Small intestine (tissue), 7 donors: ENCODE data around the gene ELOVL2. TPM values are rescaled to one million over a fixed set of nuclear protein-coding genes. Genes with fewer than 3 reads are reported as not detected.

Source experiments
- DNase-seq, 2 donors: peaks; one replicate each; pipeline versions ENCODE4 v3.0.0 to v3.0.0-alpha.2; 2013
- FAIRE-seq: peaks from 2 replicates; lab custom pipeline; 2012; peaks lifted over from hg19 to GRCh38; lab: Jason Lieb, UNC
- H3K27ac ChIP-seq, 3 donors: one replicate each; pipeline ENCODE4 v1.5.1; 2013; ENCODE audit warnings: low read length in 2 of 3, mild to moderate bottlenecking in 2 of 3, control low read depth in 1 of 3, inconsistent platforms in 1 of 3, low read depth in 1 of 3, moderate library complexity in 1 of 3
- H3K27me3 ChIP-seq, 3 donors: one replicate each; pipeline ENCODE4 v1.6.1; 2013; ENCODE audit warnings: low read length in 3 of 3, inconsistent platforms in 1 of 3; ENCODE audit not compliant: control insufficient read depth in 3 of 3, insufficient read depth in 3 of 3
- H3K36me3 ChIP-seq, 3 donors: one replicate each; pipeline ENCODE4 v1.6.1; 2013; ENCODE audit warnings: low read length in 3 of 3, inconsistent platforms in 1 of 3, low read depth in 1 of 3, mild to moderate bottlenecking in 1 of 3, moderate library complexity in 1 of 3; ENCODE audit not compliant: control insufficient read depth in 3 of 3, insufficient read depth in 2 of 3
- H3K4me1 ChIP-seq, 3 donors: one replicate each; pipeline ENCODE4 v1.6.1; 2013; ENCODE audit warnings: low read length in 2 of 3, inconsistent platforms in 1 of 3, low read depth in 1 of 3, mild to moderate bottlenecking in 1 of 3, moderate library complexity in 1 of 3; ENCODE audit not compliant: control insufficient read depth in 3 of 3, insufficient read depth in 2 of 3
- H3K4me3 ChIP-seq, 3 donors: one replicate each; pipeline ENCODE4 v1.5.1; 2013; ENCODE audit warnings: low read length in 3 of 3, control low read depth in 1 of 3, inconsistent platforms in 1 of 3, low read depth in 1 of 3, mild to moderate bottlenecking in 1 of 3, moderate library complexity in 1 of 3
- H3K9me3 ChIP-seq, 2 donors: one replicate each; pipeline ENCODE4 v1.6.1; 2013; ENCODE audit warnings: low read depth in 1 of 2, low read length in 1 of 2; ENCODE audit not compliant: control insufficient read depth in 2 of 2, insufficient read depth in 1 of 2
- WGBS, 3 donors: extraction: QIAGEN DNeasy Blood & Tissue Kit; methylation state at CpG; one replicate each; pipeline ENCODE4 v1.1.7; 2013; 5-methylcytosine and 5-hydroxymethylcytosine counted together
- polyA plus RNA-seq, 4 donors: library from polyadenylated mRNA; stranded (reverse) in 3 of 4; unstranded in 1 of 4; fragments of 200-250 nt in 3 of 4; fragments of 120-200 nt in 1 of 4; gene quantifications; one replicate each; pipeline versions ENCODE4 v1.2.1 to v1.2.3, GENCODE V29; 2013
- donor health status: healthy with polysubstance abuse.
- donor health status: control.
- donor health status: control.
- donor health status: Bipolar disorder and iron deficiency.
- donor health status: healthy.

Gene ELOVL2
- polyA plus RNA-seq, 4 donors = 0.48 to 4.8 TPM; not detected in 2

GRCh38 chr6:11025921-11026635 lies 18.0 kb downstream of the ELOVL2 start:
- Histone ChIP-seq H3K27ac (no peak overlapping the region), H3K4me3 (no peak overlapping the region), H3K4me1 (no peaks in the 10 kb centered on the region), H3K36me3 (no peaks in the 10 kb centered on the region), H3K9me3 (no peaks in the 10 kb centered on the region), H3K27me3 (peaks cover 0 to 6% (median 0%) of the 10 kb centered on the region in 3 donors)
- FAIRE-seq (no peak), DNase-seq (no peak)
- 44 to 46% (median 45%) methylated on average over 10 of the region's 10 CpGs for WGBS, 3 donors

DNA sequence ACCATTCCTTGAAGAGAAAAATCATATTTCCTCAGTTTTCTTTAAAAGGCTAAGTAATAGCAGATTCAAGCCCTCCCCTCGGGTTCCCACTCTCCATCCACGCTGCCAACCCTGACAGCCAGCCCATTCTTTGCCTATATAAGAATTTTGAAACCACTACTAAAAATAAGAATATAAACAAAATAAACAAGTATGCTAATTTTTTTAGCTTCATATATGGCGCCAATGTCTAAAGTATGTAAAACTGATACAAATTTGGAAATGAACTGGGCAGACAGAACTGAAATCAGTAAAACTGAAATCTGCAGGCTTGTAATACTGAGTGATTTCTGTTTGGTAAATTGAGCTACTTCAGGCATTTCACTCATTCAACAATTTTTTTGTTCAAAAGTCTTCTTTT lies 19.0 kb downstream of the ELOVL2 start:
- FAIRE-seq = no peak
- peaks cover 0 to 6% (median 0%) of the 10 kb centered on the region in 3 donors for H3K27me3 ChIP-seq
- 90 to 96% (median 94%) methylated on average over 3 of the region's 3 CpGs for WGBS, 3 donors
- no peaks in the 10 kb centered on the region for H3K9me3 ChIP-seq
- H3K4me1 ChIP-seq = no peaks in the 10 kb centered on the region
- H3K36me3 ChIP-seq = no peaks in the 10 kb centered on the region
- DNase-seq = no peak
- no peak overlapping the region for H3K27ac ChIP-seq
- H3K4me3 ChIP-seq = no peak overlapping the region

DNA sequence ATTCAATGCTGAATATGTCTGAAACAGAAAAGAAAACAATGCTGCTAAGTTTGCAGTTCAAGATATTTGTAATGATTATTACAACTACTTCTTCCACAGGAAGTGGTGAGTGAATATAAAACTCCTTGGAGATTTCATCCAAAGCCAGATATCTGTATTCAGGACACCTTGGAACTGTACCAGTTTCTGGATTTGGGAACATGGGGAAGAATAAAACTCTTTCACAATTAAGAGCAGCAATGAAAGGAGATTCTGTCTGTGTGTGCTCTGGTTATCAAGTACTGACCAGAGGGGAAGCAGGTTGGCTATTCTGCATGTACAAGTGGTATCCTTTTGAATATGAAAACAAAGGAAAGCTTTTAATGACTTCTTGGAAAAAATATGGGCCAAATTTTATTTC lies 21.1 kb downstream of the ELOVL2 start:
- no peaks in the 10 kb centered on the region for H3K9me3 ChIP-seq
- no peaks in the 10 kb centered on the region for H3K36me3 ChIP-seq
- no peaks in the 10 kb centered on the region for H3K4me1 ChIP-seq
- H3K4me3 ChIP-seq = no peak overlapping the region
- FAIRE-seq = no peak
- no peak overlapping the region for H3K27ac ChIP-seq
- H3K27me3 ChIP-seq = peaks cover 0 to 5% (median 0%) of the 10 kb centered on the region in 3 donors
- DNase-seq = no peak

- peaks cover 0 to 5% (median 0%) of the 10 kb centered on the region in 3 donors for H3K27me3 ChIP-seq
These were observed 22.4 kb downstream of the ELOVL2 start for GRCh38 chr6:11021714-11022113.

DNA sequence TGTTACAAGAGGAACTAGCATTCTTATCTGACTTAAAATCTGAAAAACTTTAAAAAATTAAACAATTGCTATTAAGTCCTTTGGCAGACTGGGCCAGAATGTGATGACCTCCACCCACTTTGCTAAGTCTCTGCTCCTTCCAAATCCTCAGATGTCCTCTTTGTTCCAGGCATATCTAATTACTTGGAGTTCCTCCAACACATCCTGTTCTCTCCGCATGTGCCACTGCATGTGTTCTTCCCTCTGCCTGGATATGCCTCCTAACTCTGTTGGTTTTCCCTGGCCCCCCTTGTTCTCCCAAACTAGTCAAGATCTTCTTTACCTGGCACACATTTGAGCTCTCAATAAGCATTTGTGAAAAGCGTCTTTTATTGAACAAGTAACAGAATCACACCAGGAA lies 23.1 kb downstream of the ELOVL2 start:
- FAIRE-seq = no peak
- Histone ChIP-seq H3K27ac (no peak overlapping the region), H3K4me3 (no peak overlapping the region), H3K27me3 (peaks cover 0 to 2% (median 0%) of the 10 kb centered on the region in 3 donors), H3K4me1 (no peaks in the 10 kb centered on the region), H3K36me3 (no peaks in the 10 kb centered on the region), H3K9me3 (no peaks in the 10 kb centered on the region)
- DNase-seq = no peak
- WGBS, 3 donors = 68 to 82% (median 78%) methylated on average over 2 of the region's 2 CpGs

More at GRCh38 chr6:11021714-11022113, 22.4 kb downstream of the ELOVL2 start:
- no peaks in the 10 kb centered on the region for H3K36me3 ChIP-seq
- no peak overlapping the region for H3K4me3 ChIP-seq
- no peak overlapping the region for H3K27ac ChIP-seq
- 72 to 78% (median 72%) methylated on average over 7 of the region's 7 CpGs for WGBS, 3 donors
- H3K9me3 ChIP-seq = no peaks in the 10 kb centered on the region
- no peak for FAIRE-seq
- DNase-seq = no peak
- H3K4me1 ChIP-seq = no peaks in the 10 kb centered on the region

- no peaks in the 10 kb centered on the region for H3K36me3 ChIP-seq
- peaks cover 0 to 2% (median 0%) of the 10 kb centered on the region in 3 donors for H3K27me3 ChIP-seq
- DNase-seq (no peak), FAIRE-seq (no peak)
- 55 to 79% (median 76%) methylated on average over 2 of the region's 2 CpGs for WGBS, 3 donors
- no peaks in the 10 kb centered on the region for H3K4me1 ChIP-seq
- no peak overlapping the region for H3K4me3 ChIP-seq
- H3K27ac ChIP-seq = no peak overlapping the region
- H3K9me3 ChIP-seq = no peaks in the 10 kb centered on the region
These were observed 25.9 kb downstream of the ELOVL2 start for GRCh38 chr6:11018225-11018624.

GRCh38 chr6:11017090-11017489 lies 27.0 kb downstream of the ELOVL2 start:
- WGBS, 3 donors = 87 to 91% (median 91%) methylated on average over 3 of the region's 3 CpGs
- H3K27me3 ChIP-seq = peaks cover 0 to 2% (median 0%) of the 10 kb centered on the region in 3 donors
- no peaks in the 10 kb centered on the region for H3K36me3 ChIP-seq
- no peaks in the 10 kb centered on the region for H3K9me3 ChIP-seq
- H3K27ac ChIP-seq = no peak overlapping the region
- FAIRE-seq (no peak), DNase-seq (no peak)
- H3K4me3 ChIP-seq = no peak overlapping the region
- no peaks in the 10 kb centered on the region for H3K4me1 ChIP-seq

- H3K9me3 ChIP-seq = no peaks in the 10 kb centered on the region
- FAIRE-seq = no peak
These were observed 27.7 kb downstream of the ELOVL2 start for GRCh38 chr6:11016452-11016851.

DNA sequence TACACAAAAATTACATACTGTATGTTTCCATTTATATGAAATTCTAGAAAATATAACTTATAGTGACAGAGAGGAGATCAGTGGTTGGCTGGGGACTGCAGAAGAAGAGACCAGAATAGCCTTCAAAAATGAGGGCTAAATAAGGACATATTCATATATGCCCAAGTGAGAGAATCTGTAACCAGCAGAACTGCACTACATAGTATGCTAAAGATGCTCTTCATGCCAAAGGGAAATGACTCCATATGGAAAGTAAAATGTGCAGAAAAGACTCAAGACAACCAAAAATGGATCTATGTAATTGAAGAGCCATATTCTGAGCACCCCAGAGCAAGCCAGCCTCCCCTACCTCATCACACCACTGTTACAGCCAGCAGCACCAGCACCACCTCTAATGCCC lies 29.0 kb downstream of the ELOVL2 start:
- no peak for FAIRE-seq

More at GRCh38 chr6:11016452-11016851, 27.7 kb downstream of the ELOVL2 start:
- no peaks in the 10 kb centered on the region for H3K4me1 ChIP-seq
- 44 to 64% (median 62%) methylated on average over 1 of the region's 1 CpG for WGBS, 3 donors
- H3K27ac ChIP-seq = no peak overlapping the region
- no peak for DNase-seq
- H3K4me3 ChIP-seq = no peak overlapping the region
- H3K27me3 ChIP-seq = peaks cover 0 to 6% (median 0%) of the 10 kb centered on the region in 3 donors
- H3K36me3 ChIP-seq = no peaks in the 10 kb centered on the region

More for the DNA sequence above, 29.0 kb downstream of the ELOVL2 start:
- Histone ChIP-seq H3K27me3 (peaks cover 0 to 6% (median 0%) of the 10 kb centered on the region in 3 donors), H3K27ac (no peak overlapping the region), H3K4me1 (no peaks in the 10 kb centered on the region), H3K36me3 (no peaks in the 10 kb centered on the region), H3K9me3 (no peaks in the 10 kb centered on the region), H3K4me3 (no peak overlapping the region)
- no peak for DNase-seq
